Upper lobe of left lung (tissue), 6 donors: Measurements from ENCODE around the gene SLC25A38. TPM values are rescaled to one million over a fixed set of nuclear protein-coding genes. Genes with fewer than 3 reads are reported as not detected.
"Not testable (repeated sequence)": the region's sequence is repeated elsewhere in the genome, so short reads cannot be mapped to it uniquely, and the experiment has no call there.

Experiments used
- ATAC-seq, 2 donors: fragments of 200-7000 bp; cut with Tn5 transposase; one replicate each; pipeline ENCODE4 v1.9.1; 2022; ENCODE audit warnings: mild to moderate bottlenecking in 2 of 2, moderate library complexity in 2 of 2; ENCODE audit not compliant: low FRiP score in 2 of 2
- DNase-seq, 2 donors: peaks; one replicate each; pipeline ENCODE4 v3.0.0-alpha.2; 2019 to 2020
- H3K27ac ChIP-seq, 4 donors: fragments of 200-600 bp; sonication (generic); one replicate each; pipeline ENCODE4 v1.5.1; 2016 to 2019
- H3K27me3 ChIP-seq, 4 donors: fragments of 200-600 bp; sonication (generic); one replicate each; pipeline ENCODE4 v1.5.1; 2017 to 2019
- H3K36me3 ChIP-seq, 4 donors: fragments of 200-600 bp; sonication (generic); one replicate each; pipeline ENCODE4 v1.5.1; 2016 to 2019
- H3K4me1 ChIP-seq, 4 donors: fragments of 200-600 bp; sonication (generic); one replicate each; pipeline ENCODE4 v1.5.1; 2018 to 2019
- H3K4me3 ChIP-seq, 4 donors: fragments of 200-600 bp; sonication (generic); one replicate each; pipeline ENCODE4 v1.5.1; 2017 to 2019; ENCODE audit warnings: mild to moderate bottlenecking in 2 of 4, moderate library complexity in 1 of 4
- H3K9me3 ChIP-seq, 4 donors: fragments of 200-600 bp; sonication (generic); one replicate each; pipeline ENCODE4 v1.5.1; 2018 to 2019
- EP300 ChIP-seq, 4 donors: sonication (generic); formaldehyde crosslinking; IDR thresholded peaks; one replicate each; pipeline ENCODE4 v1.5.1; 2017; ENCODE audit warnings: antibody characterized with exemption in 4 of 4, control low read depth in 2 of 4
- POLR2A ChIP-seq, 4 donors: fragments of 450-650 bp; IDR thresholded peaks; one replicate each; pipeline ENCODE4 v1.5.1; 2016 to 2017; ENCODE audit warnings: antibody characterized with exemption in 4 of 4, mild to moderate bottlenecking in 2 of 4
- POLR2AphosphoS5 ChIP-seq, 2 donors: sonication (generic); formaldehyde crosslinking; IDR thresholded peaks; one replicate each; pipeline ENCODE4 v1.5.1; 2017; ENCODE audit warnings: antibody characterized with exemption in 2 of 2
- WGBS, 2 donors: methylation state at CpG; one replicate each; pipeline ENCODE4 v1.1.5; 2017 to 2018; 5-methylcytosine and 5-hydroxymethylcytosine counted together
- total RNA-seq, 6 donors: library from RNA; depleted of rRNA in 4 of 6; stranded (reverse); fragments of >200 nt in 4 of 6; gene quantifications; one replicate each; pipeline versions ENCODE4 v1.1.0 to v1.2.1, GENCODE V29; 2016 to 2021
- TF ChIP-seq, protein P1 (sequence below), 6 experiments: fragments of 450-650 bp in 4 of 6; fragments of 200-600 bp in 2 of 6; sonication (generic) in 2 of 6; IDR thresholded peaks; one replicate each; pipeline ENCODE4 v1.5.1; 2016 to 2019; ENCODE audit warnings: antibody characterized with exemption in 6 of 6
- donor health status: DM: no; HTN: no; CAD: no; lungs with moderate emphysema.
- donor health status: DM: no; HTN: yes; CAD: no; lungs with severe emphysema.

The SLC25A38 gene
- total RNA-seq, 6 donors from 2014 or later: 17.5 to 36.5 (median 30.2) TPM

GRCh38 chr3:39346785-39347585 is 36.2 kb upstream of the SLC25A38 start:
- ATAC-seq: no peak

DNA sequence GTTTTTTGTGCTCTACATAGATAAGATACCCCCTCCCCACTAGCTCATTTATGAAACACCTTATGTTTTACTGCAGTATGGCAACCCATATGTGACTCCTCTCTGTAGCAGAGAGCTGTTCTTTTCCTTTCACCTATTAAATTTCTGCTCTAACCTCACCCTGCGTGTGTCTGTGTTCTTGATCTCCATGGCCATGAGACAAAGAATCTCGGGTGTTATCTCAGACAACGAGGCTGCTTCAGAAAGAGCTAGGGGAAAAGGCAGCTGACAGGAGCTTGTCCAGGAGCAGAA is 35.6 kb upstream of the SLC25A38 start:
- Histone ChIP-seq H3K9me3 (no peaks in the 10 kb centered on the region), H3K27ac (no peak overlapping the region), H3K36me3 (no peaks in the 10 kb centered on the region), H3K27me3 (no peaks in the 10 kb centered on the region), H3K4me1 (no peaks in the 10 kb centered on the region), H3K4me3 (no peak overlapping the region)
- DNase-seq (no peak), ATAC-seq (no peak)
- 55 to 60% methylated on average over 3 of the region's 3 CpGs for WGBS, 2 donors
- TF ChIP-seq POLR2AphosphoS5 (IDR thresholded peaks at IDR 0.05): no peak
- TF ChIP-seq POLR2A (IDR thresholded peaks at IDR 0.05): no peak
- TF ChIP-seq, protein P1, sequence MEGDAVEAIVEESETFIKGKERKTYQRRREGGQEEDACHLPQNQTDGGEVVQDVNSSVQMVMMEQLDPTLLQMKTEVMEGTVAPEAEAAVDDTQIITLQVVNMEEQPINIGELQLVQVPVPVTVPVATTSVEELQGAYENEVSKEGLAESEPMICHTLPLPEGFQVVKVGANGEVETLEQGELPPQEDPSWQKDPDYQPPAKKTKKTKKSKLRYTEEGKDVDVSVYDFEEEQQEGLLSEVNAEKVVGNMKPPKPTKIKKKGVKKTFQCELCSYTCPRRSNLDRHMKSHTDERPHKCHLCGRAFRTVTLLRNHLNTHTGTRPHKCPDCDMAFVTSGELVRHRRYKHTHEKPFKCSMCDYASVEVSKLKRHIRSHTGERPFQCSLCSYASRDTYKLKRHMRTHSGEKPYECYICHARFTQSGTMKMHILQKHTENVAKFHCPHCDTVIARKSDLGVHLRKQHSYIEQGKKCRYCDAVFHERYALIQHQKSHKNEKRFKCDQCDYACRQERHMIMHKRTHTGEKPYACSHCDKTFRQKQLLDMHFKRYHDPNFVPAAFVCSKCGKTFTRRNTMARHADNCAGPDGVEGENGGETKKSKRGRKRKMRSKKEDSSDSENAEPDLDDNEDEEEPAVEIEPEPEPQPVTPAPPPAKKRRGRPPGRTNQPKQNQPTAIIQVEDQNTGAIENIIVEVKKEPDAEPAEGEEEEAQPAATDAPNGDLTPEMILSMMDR (IDR thresholded peaks at IDR 0.05): no peak
- TF ChIP-seq EP300 (IDR thresholded peaks at IDR 0.05): no peak

More at GRCh38 chr3:39346785-39347585, 36.2 kb upstream of the SLC25A38 start:
- TF ChIP-seq POLR2A (IDR thresholded peaks at IDR 0.05): no peak
- no peak for TF ChIP-seq EP300 (IDR thresholded peaks at IDR 0.05)
- no peak for TF ChIP-seq POLR2AphosphoS5 (IDR thresholded peaks at IDR 0.05)
- TF ChIP-seq, protein P1 (IDR thresholded peaks at IDR 0.05): no peak
- 47 to 57% methylated on average over 2 of the region's 2 CpGs for WGBS, 2 donors
- no peaks in the 10 kb centered on the region for H3K27me3 ChIP-seq
- no peak overlapping the region for H3K27ac ChIP-seq
- no peaks in the 10 kb centered on the region for H3K4me1 ChIP-seq
- no peak overlapping the region for H3K4me3 ChIP-seq
- H3K36me3 ChIP-seq: no peaks in the 10 kb centered on the region
- DNase-seq: no peak
- no peaks in the 10 kb centered on the region for H3K9me3 ChIP-seq

DNA sequence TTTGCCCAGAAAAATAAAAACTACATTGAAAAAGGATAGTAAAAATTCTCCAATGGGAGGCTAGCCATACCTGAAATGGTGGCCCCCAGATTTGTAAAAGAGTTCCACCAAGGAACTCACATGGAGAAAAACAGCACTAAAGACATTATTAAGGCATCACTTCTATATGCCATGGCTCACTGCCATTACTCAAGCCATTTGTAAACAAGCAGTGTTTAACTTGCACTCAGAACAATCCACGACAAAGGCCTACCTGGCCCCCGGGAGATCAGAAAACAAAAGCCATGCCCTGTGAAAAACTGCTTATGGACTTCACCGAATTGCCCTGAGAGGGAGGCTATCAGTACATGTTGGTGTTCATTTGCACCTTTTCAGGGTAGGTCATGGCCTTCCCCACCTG is 34.1 kb upstream of the SLC25A38 start:
- DNase-seq (no peak), ATAC-seq (no peak)
- 55 to 60% methylated on average over 3 of the region's 3 CpGs for WGBS, 2 donors
- no peaks in the 10 kb centered on the region for H3K27me3 ChIP-seq
- H3K4me3 ChIP-seq: no peak overlapping the region
- no peaks in the 10 kb centered on the region for H3K36me3 ChIP-seq
- no peak overlapping the region for H3K27ac ChIP-seq
- no peak for TF ChIP-seq EP300 (IDR thresholded peaks at IDR 0.05)
- TF ChIP-seq, protein P1 (IDR thresholded peaks at IDR 0.05): no peak
- TF ChIP-seq POLR2A (IDR thresholded peaks at IDR 0.05): no peak
- TF ChIP-seq POLR2AphosphoS5 (IDR thresholded peaks at IDR 0.05): no peak
- no peaks in the 10 kb centered on the region for H3K4me1 ChIP-seq
- no peaks in the 10 kb centered on the region for H3K9me3 ChIP-seq

- Histone ChIP-seq H3K9me3 (no peaks in the 10 kb centered on the region), H3K27ac (no peak overlapping the region), H3K4me1 (no peaks in the 10 kb centered on the region), H3K27me3 (no peaks in the 10 kb centered on the region), H3K4me3 (no peak overlapping the region), H3K36me3 (no peaks in the 10 kb centered on the region)
- WGBS, 2 donors: 73 to 79% methylated on average over 5 of the region's 5 CpGs
- ATAC-seq (no peak), DNase-seq (no peak)
- TF ChIP-seq POLR2A (IDR thresholded peaks at IDR 0.05): no peak
- TF ChIP-seq EP300 (IDR thresholded peaks at IDR 0.05): no peak
- no peak for TF ChIP-seq POLR2AphosphoS5 (IDR thresholded peaks at IDR 0.05)
- TF ChIP-seq, protein P1 (IDR thresholded peaks at IDR 0.05): no peak
Measured at GRCh38 chr3:39350714-39351113, 32.5 kb upstream of the SLC25A38 start.

- DNase-seq, H3K27ac ChIP-seq, ATAC-seq, H3K36me3 ChIP-seq, H3K4me3 ChIP-seq, H3K9me3 ChIP-seq, H3K4me1 ChIP-seq, H3K27me3 ChIP-seq: not testable (repeated sequence)
- WGBS, 2 donors: 83 to 92% methylated on average over 2 of the region's 2 CpGs
Measured at GRCh38 chr3:39351134-39351533, 32.0 kb upstream of the SLC25A38 start.

DNA sequence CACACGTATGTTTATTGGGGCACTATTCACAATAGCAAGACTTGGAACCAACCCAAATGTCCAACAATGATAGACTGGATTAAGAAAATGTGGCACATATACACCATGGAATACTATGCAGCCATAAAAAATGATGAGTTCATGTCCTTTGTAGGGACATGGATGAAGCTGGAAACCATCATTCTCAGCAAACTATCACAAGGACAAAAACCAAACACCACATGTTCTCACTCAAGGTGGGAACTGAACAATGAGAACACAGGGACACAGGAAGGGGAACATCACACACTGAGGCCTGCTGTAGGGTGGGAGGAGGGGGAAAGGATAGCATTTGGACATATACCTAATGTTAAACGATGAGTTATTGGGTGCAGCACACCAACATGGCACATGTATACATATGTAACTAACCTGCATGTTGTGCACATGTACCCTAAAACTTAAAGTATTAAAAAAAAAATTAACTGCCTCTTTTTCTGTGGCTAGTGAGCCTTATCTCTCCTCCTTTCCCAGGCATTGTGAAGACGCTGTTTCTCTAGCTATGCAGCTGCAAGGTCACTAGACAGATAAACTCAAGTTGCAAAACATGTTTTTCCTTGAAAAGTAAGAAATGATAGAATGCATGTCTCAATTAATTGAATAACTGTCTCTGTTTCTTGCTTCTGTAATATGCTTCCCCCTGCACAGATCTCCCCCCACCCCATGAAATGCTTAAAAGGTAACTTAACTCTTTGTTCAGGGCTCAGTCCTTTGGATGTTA is 29.8 kb upstream of the SLC25A38 start:
- ATAC-seq, H3K36me3 ChIP-seq, H3K27me3 ChIP-seq, H3K4me3 ChIP-seq, H3K4me1 ChIP-seq, DNase-seq, H3K27ac ChIP-seq, H3K9me3 ChIP-seq: not testable (repeated sequence)
- WGBS, 2 donors: 75 to 76% methylated on average over 3 of the region's 3 CpGs
